SW 1271 (cell line): Measurements from ENCODE around the gene LRRC45.
"Not testable (repeated sequence)": the region's sequence is repeated elsewhere in the genome, so short reads cannot be mapped to it uniquely, and the experiment has no call there.

Source experiments
- DNase-seq, 2 experiments: peaks; one replicate each; lab custom pipeline; 2025; lab: John Stamatoyannopoulos, UW

The LRRC45 gene

DNA sequence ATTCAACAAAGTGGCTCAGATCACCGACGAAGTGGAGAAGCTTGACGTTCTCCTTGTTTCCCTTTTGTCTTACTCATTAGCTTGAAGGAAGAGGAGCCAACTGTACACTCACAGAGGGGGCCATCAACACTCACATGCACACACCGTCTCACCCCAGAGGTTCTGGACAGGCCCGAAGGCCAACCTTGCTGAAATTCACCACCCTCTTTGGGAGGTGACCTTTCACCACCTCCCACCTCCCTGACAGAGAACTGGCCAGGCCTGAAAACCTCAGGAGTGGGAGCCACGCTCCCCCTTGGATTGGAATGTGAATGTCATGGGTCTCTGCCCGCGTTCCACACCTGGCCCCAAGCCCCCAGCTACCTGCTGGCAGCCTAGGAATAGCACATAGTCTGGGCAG is 12.4 kb downstream of the LRRC45 start:
- no peak for DNase-seq

DNA sequence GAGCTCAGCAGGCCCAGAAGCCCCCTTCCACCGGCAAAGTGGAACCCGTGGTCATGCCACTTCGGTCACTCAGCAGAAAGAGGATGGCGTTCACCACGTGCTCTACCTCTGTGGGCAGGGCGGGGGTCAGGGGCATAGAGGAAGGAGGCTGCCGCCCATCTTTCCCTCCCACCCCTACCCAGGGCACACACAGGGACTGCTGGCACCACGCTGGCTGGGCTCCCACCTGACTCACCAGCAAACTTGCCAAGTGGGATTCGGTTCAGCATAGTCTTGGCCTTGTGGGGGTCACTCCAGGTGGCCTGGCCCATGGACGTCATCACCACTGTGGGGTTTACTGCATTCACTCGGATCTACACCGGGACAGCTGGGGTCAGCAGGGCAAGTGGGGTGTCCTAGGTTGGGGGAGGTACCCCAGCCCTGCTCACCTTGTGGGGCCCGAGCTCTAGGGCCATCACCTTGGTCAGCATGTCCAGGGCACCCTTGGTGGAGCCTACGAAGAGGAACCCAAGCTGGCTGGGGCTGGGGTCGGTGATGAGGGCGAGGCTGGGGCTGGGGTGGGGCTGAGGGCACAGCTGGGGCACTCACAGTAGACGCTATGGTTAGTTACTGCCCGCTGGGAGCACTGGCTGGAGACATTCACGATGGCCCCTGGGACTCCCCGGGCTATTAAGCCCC is 13.0 kb downstream of the LRRC45 start:
- no peak for DNase-seq

DNA sequence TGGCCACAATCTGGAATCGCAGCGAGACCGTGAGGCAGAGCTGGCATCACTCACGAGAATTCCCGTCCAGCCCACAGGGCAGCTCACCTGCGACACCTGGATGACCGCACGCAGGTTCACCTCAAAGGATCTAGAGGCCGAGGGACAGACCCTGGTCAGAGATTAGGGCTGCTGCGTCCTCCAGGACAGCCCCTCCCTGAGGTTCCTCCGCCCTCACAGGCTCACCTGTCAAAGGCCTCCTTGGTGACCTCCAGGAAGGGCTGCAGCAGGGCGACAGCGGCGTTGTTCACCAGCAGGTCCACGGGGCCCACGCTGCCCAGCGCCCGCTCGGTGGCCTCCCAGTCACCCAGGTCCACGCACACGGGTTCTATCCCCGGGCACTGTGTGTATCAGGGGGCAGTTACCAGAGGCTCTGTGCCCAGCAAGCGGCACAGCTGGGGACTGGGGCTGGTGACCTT is 13.6 kb downstream of the LRRC45 start:
- DNase-seq: no peak

DNA sequence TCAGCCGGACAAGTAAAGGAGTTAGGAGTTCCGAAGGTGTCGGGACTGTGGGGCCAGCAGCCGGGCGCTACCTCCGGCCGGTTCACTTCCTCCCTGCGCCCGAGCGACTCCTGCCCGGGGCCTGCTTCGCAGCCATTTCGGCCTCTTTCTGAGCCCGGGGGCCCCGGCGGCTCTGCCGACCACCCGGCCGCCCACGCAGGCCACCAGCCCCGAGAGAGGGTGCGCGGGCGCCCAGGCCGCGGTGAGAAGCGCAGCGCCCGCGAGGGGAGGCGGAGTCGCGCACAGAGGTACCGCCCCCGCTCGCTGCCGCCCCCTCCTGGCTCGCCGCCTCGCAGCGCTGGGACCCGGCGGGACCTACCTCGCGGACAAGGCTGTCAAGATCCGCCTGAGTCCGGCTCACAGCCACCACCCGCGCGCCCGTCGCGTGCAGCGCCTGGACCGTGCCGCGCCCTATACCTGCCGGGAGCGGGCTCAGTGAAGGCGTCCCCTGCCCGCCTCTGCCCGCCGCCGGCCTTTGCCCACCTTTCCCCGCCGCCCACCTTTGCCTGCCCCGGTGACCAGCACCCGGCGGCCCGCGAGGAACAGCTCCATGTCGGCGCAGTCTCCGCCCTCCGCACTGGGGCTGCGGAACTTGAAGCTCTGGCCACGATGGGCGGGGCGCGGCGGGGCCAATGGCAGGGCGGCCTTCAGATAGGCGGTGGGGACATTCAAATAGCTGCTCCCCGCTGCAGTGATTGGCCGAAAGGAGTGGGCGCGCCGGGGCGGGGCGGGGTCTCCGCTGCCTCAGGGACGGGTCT is 14.2 kb downstream of the LRRC45 start, which contains the start of gene DCXR:
Gene DCXR, minus strand, starts transcription at position 606 of the 797 bp plus-strand sequence. Its CDS starts 15 bp downstream, at position 591.
- peak; percentile 86 to 95 for DNase-seq

DNA sequence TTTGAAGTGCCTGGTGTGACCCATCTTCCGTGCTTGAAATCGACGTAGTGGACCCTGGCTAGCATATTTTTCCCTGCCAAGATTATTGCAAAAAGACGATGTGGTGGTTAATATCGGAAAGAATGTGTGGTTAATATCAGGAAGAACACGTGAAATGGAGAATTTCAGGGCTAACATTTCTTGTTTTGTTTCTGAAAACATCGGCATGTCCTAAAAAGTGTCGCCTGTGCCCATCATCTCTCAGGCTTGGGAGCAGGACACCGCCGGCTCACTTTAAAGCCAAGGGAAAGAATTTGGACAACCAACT is 14.7 kb downstream of the LRRC45 start:
- no peak for DNase-seq

DNA sequence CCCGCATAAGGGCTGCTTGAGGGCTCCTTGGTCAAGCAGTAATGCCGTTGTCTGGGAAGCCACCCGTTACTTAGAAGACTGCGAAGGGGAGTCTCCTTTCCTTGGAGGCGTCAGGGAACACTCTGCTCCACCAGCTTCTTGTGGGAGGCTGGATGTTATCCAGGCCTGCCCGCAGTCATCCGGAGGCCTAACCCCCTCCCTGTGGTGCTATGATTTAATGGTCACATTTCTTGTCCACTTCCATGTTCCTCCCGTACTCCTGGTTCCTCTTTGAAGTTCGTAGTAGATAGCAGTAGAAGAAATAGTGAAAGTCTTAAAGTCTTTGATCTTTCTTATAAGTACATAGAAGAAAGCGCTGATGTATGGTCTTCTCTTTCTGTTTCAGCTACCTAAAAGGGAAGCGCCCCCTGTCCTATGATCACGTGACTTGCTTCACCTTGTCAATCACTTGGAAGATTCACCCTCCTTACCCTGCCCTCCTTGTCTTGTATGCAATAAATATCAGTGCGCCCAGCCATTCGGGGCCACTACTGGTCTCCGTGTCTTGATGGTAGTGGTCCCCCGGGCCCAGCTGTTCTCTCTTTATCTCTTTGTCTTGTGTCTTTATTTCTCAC is 15.8 kb downstream of the LRRC45 start:
- not testable (repeated sequence) for DNase-seq

DNA sequence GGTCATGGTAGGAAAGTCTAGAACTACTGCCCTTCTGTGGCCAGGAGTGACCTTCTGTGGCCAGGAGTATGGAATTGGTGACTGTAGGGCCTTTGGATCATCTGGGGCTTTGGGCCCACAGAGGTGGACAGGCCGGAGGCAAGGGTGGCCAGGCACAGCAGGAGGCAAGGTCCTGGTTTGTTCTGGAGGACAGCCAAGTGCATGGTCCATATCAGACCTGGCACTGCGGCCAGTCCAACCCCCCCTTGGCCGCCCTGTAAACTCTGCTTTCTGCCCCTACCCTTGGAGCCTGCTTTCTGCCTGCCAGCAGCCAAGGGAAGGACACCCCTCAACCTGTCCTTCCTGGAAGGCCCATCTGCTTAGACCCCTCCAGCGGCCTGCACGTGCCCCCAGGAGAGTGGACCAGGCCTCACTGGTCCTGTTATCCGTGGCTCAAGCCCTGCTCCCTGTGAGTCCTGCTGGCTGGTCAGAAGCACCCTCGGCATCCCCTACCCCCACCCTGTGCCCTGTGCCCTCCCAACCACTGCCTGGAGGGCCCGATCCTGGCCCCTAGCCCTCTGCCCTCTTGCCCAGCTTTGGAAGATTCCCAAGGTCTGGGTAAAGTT is 16.7 kb downstream of the LRRC45 start:
- no peak for DNase-seq

DNA sequence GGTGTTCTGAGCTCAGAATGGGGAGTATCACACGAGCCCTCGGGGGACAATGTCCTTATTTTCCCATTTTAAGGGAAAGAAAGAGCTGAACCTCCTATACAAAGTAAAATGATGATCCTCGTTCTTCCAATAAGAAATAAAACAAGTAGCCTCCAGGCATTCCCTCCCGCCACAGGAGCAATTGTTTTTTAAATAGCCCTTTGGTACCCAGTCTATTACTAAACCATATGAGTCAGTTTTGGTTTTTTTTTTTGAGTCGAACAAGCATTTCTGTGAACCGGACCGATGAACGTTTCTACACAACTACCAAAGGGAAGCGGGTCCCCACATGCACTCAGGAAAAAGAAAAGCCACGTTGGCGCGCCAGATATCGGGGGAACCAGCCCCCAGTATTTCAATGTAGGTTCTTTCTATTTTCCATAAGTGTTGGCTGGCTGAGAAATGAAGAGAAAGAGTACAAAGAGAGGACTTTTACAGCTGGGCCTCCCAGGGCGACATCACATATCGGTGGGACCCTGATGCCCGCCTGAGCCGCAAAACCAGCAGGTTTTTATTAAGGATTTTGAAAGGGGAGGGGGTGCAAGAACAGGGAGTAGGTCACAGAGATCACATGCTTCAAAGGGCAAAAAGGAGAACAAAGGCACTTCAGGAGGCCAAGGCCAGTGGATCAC is 18.2 kb downstream of the LRRC45 start:
- DNase-seq: no peak

DNA sequence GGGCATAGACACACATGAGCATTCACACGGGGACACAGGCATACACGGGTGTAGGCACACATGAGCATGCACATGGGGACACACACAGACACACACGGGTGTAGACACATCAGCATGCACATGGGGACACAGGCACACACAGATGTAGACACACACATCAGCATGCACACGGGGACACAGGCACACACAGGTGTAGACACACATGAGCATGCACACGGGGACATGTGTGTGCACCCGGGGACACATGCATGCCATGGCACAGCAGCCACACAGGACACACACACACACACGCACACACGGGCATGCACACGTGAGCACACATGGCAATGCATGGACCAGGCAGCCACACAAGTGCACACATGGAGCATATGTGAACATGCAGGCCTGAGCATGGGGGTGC is 19.5 kb downstream of the LRRC45 start:
- DNase-seq: no peak

DNA sequence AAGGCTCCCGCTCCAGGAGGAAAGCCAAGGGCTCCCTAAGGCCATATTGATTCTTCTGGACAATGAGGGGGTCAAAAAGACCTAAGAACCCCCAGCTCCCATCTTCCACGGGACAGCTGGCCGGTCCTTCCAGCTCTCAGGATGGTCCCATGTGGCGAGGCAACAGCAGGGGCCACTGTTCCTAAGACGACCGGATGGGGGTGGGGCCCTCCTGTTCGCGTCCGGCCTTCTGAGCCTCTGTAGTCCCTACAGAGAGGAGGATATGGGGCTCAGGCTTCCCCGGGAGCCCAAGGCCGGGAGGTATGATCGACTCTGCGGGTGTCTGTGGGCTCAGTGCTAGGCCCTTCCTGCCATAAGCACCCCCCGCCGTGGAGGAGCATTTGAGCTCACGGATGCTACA is 20.4 kb downstream of the LRRC45 start:
- no peak for DNase-seq

DNA sequence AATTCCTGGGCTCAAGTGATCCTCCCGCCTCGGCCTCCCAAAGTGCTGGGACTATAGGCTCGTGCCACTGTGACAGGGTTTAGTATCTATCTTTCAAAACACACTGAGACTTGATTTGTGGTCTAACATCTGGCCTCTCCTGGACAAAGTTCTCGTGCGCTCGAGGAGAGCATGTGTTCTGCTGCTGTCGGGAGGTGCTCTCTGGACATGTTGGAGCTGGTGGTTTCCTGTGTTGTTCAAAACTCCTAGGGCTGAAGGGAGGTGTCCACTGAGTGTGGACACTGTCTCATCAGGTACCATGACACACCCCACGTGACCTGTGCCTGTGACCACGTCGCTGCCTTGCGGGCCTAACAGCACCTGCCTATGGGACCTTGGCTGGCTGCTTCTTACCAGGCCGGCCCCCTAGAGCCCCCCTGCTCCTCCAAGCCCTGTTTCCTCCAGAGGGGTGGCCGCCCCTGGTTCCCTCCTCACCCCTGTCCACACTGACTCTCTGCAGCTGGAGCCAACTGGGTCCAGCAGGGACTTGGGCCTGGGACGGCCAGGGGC is 22.9 kb downstream of the LRRC45 start:
- no peak for DNase-seq

DNA sequence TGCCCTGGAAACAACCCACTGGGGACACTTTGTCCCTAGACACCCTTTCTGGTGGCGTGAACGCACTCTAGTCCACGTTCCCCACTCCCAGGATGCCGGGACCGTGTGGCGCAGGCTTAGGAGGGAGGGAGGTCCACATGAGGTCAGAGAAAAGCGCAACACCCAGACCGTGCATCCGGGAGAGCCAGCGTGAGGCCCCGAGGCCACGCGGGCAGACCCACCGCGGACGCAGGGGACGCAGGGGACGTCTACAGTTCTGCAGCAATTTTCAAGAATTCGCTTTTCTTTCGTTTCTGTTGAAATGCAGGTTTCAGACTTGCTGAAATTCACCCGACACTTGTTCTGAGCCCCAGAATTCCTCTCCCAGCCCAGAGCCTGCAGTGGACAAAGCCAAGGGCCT is 23.8 kb downstream of the LRRC45 start:
- no peak for DNase-seq

DNA sequence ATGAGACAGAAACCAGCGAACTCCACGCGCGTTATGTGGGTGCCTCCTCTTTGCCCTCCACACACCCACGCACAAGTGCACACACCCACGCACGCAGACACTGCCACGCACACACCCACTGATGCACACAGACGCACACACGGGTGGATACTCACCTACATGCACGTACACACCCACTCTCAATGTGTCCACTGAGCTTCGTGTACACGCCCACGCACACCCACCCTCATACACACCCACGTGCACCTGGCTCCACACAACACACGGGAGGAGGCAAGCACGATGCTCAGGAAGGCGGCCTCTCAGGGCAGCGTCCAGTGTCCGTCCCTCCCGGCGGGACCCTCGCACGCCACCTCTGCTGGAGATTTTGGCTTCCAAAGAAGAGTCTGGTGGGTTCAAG is 24.3 kb downstream of the LRRC45 start:
- no peak for DNase-seq

DNA sequence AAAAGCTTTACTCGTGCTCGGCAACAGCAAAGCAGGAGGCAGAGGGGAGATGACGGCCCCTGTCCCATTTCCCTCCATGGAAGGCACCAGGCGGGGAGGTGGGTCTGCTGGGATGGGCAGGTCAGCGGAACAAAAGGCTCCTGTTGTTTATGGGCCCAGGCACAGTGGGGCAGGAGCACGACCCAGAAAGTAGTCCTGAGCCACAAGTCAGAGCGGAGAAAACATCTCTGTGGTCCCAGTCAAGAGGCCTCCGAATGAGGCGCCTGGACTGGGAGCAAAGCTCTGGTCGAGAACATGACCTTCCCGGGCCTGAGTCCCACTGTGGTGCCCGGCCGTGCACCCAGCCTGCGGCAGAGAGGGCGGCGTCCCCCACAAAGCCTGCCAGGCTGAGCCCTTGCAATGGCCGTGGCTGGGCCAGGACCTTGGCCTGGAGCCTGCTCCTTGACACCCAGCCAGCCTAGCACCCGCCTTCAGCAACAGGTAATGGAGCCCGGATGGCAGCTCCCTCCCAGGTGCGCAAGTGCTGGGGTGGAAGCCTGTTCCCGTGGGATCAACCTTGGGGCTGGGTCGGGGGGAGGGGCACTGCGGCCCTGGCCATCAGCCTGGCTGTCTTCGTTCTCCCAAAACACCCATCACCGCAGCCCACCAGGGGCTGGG is 24.9 kb downstream of the LRRC45 start:
- no peak for DNase-seq

DNA sequence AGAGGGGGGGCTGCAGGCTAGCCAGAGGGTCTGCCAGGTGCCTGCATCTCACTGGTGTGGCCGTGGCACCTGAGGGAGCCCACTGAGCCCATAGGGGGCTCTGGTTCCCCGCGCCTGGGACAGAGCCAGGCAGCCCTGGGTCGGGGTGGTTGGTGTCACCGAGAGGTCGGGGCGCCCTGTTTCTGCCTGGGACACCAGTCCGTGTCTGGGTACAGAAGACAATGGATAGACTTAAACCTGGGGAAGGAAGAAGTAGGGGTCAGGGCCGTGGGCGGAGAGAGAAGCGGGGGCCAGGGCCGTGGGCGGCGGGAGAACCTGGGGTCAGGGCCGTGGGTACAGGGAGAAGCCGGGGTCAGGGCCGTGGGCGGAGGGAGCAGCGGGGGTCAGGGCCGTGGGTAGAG is 25.5 kb downstream of the LRRC45 start:
- no peak for DNase-seq

DNA sequence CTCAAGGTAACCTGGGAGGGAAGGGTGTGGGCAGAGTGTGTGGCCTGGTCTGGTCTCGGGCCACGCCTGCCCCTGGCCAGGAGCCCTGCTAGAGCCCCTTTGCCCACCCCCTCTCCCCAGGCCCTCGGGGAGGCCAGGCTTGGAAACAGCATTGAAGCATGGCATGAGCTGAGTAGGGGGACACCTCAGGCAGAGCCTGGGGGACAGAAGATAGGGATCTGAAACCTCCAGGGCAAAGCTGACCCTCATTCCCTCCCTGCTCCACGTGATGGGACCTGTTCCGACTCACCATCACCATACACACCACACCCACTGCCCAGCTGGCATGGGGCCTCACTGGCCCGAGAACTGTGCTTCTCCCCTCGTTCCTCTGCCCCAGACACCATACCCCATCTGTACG is 26.0 kb downstream of the LRRC45 start:
- no peak for DNase-seq

DNA sequence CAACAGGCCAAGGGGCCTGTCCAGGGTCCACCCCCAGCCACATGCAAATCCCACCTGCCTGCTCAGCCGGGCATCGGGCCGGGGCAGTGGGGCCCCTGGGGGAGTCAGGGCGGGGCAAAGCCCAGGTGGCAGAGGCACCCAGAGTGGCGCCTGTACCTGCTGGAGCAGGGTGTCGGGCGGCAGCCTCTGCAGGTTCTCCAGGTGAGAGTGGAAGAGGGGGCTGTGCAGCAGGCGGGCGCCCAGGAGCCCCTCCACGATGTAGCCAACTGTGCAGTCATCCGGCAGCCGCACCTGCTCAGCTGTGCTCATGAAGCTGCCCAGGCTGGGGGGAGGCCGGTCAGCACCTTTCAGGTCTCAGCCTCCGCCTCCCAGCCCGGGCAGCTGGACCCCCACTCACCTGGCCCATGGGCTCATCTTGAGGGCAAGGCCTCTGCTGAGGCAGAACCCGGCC is 26.4 kb downstream of the LRRC45 start:
- no peak for DNase-seq

DNA sequence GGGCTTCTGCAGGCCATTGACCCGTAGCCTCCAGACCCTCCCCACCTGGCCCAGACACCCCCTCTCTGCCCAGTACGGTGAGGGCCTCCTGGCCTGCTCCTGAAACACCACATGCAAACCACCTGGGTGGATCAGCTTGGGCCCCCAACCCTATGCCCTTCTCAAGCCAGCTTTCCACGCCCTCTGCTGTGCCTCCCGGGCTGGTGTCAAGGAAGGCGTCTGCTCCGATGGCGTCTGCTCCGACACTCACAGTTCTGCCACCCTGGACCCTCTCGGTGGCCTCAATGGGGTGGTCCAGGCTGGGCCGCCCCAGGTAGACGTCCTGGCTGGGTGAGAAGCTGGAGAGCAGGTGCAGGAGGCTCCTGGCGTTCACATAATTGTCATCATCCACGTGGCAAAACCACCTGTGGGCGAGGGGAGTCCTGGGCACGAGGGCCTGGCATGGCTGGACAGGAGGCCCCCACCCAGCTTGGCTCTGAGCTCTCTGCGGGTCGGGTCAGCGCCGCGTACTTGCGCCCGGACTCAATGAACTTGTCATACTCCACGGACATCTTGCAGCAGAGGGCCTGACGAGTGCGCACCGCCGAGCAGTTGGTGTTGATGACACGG is 27.2 kb downstream of the LRRC45 start:
- DNase-seq: no peak

DNA sequence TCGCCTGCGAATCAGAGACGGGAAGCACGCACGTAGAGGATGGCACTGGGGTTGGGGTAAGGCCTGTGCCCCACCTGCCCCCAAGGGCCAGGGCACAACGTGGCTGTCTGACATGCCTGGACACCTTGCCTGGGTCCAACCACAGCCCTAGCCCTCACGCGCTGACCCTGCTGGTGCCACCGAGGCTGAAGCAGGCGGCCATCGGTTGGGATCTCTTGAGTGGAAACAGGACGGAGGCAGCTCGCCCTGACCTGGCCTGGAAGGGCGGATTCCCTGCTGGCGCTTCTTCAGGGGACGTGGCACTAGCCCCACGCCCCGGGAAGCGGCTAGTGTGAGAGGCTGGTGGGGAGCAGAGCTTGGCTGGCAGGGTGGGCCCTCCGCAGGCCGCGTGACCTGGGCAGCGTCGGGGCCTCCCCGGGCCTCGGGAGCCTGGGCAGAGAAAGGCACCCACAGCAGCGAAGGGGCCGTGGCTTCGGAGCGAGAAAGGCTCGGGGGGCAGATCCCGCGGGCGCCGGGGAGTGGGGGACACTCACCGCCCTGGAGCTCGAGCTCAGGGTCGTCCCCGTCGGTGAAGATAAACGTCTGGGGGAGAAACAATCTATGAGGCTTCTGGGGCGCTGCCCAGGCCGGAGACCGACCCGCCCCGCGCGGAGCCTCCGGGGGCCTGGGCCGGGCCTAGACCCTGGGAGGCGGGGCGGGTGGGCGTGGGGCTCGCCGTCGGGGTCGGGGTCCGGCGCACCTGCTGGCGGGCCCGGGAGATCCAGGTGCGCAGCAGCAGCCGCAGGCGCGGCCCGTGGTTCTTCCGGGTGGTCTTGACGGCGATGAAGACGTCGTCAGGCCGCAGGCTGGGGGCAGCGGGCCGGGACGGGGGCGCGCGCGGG is 27.9 kb downstream of the LRRC45 start:
- no peak for DNase-seq
